WERI-Rb-1 (cell line): ENCODE data around the gene ULK1.

ENCODE experiments used
- DNase-seq: peaks from one replicate; pipeline ENCODE4 v3.0.0-alpha.2; 2020
- H3K27ac ChIP-seq: fragments of 250-450 bp; sonication (Bioruptor Pico); 2 replicates; pipeline ENCODE4 v1.5.1; 2020; ENCODE audit warnings: mild to moderate bottlenecking, moderate library complexity
- H3K27me3 ChIP-seq: fragments of 250-450 bp; sonication (Bioruptor Pico); 2 replicates; pipeline ENCODE4 v1.5.1; 2021; ENCODE audit warnings: mild to moderate bottlenecking, low read depth, moderate library complexity; ENCODE audit not compliant: insufficient read depth, severe bottlenecking
- H3K36me3 ChIP-seq: fragments of 250-450 bp; sonication (Bioruptor Pico); 2 replicates; pipeline ENCODE4 v1.5.1; 2020; ENCODE audit warnings: mild to moderate bottlenecking, moderate library complexity
- H3K4me3 ChIP-seq: 2 replicates; pipeline ENCODE4 v1.5.1; 2011; ENCODE audit warnings: low read depth, mild to moderate bottlenecking, control low read depth, low read length
- H3K9me3 ChIP-seq: fragments of 250-450 bp; sonication (Bioruptor Pico); 2 replicates; pipeline ENCODE4 v1.5.1; 2021; ENCODE audit warnings: mild to moderate bottlenecking, moderate library complexity; ENCODE audit not compliant: severe bottlenecking
- TF ChIP-seq, protein P1 (sequence below): IDR thresholded peaks from 2 replicates; pipeline ENCODE4 v1.5.1; 2011; ENCODE audit warnings: low read depth, mild to moderate bottlenecking, control low read depth, inconsistent platforms, low read length

ULK1 gene

DNA sequence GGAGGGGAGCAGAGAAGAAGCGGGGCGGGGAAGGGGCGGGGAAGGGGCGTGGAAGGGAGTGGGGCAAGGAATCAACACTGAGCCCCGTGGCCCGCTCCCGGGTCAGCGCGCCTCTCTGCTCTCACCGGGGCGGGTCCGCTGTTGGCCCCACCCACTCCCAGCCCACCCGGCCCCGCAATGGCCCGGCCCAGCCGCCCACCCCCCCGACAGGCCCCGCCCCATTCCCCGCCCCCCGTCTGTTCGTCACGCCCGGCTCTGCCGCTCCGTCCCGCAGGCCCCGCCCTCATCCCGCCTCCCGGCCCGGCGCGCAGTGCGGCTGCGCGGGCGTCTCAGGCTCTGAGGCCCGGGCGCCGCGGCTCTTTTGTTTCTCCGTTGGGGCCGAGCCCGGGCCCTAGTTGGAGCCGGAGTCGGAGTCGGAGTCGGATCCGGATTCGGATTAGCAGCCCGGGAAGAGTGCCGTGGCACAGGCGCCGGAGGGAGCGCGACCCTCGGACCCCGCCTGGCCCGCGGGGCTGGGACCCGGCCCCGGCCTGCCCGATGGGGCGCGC, at the start of gene ULK1:
TSS of gene ULK1 (plus strand) at position 310 of the 548 bp plus-strand sequence. CDS start 380 bp downstream, outside the sequence.
- DNase-seq, result peak; percentile 94
- peak within 1 kb of the TSS; percentile 54 for H3K4me3 ChIP-seq
- H3K27ac ChIP-seq, result peak within 1 kb of the TSS; percentile 93
- TF ChIP-seq, protein P1, sequence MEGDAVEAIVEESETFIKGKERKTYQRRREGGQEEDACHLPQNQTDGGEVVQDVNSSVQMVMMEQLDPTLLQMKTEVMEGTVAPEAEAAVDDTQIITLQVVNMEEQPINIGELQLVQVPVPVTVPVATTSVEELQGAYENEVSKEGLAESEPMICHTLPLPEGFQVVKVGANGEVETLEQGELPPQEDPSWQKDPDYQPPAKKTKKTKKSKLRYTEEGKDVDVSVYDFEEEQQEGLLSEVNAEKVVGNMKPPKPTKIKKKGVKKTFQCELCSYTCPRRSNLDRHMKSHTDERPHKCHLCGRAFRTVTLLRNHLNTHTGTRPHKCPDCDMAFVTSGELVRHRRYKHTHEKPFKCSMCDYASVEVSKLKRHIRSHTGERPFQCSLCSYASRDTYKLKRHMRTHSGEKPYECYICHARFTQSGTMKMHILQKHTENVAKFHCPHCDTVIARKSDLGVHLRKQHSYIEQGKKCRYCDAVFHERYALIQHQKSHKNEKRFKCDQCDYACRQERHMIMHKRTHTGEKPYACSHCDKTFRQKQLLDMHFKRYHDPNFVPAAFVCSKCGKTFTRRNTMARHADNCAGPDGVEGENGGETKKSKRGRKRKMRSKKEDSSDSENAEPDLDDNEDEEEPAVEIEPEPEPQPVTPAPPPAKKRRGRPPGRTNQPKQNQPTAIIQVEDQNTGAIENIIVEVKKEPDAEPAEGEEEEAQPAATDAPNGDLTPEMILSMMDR, result no peak
- H3K36me3 ChIP-seq, result peaks cover 17% of the 10 kb centered on the region
- H3K9me3 ChIP-seq, result no peaks in the 10 kb centered on the region
- no peaks in the 10 kb centered on the region for H3K27me3 ChIP-seq

DNA sequence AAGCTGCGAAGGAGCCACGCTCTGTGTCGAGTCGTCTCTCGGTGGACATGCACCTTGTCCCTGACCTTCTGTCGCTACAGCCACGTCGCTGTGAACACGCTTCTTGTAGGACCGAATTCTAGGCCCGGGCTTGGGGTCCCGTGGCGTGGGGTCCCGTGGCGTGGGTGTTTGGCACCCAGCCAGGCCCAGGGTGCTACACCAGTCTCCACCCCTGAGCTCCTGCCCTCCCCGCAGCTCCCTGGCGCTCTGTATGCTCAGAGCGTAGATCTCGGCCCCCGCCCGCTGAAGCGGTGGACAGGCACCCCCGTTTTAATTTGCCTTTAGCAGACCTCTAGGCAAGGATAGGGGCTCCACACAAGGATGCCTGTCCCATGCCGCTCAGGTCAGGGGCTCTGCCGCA, 49.8 kb upstream of the ULK1 start:
- no peak overlapping the region for H3K27ac ChIP-seq
- no peak overlapping the region for H3K4me3 ChIP-seq
- H3K27me3 ChIP-seq, result no peaks in the 10 kb centered on the region
- TF ChIP-seq, protein P1, result no peak
- peaks cover 3% of the 10 kb centered on the region for H3K36me3 ChIP-seq
- no peak for DNase-seq
- no peaks in the 10 kb centered on the region for H3K9me3 ChIP-seq

- TF ChIP-seq, protein P1, result no peak
- H3K36me3 ChIP-seq, result peaks cover 3% of the 10 kb centered on the region
- no peak for DNase-seq
These were observed 49.3 kb upstream of the ULK1 start for GRCh38 chr12:131845121-131845520.

GRCh38 chr12:131847456-131847855, 47.0 kb upstream of the ULK1 start:
- H3K4me3 ChIP-seq, result no peak overlapping the region
- no peaks in the 10 kb centered on the region for H3K9me3 ChIP-seq
- peaks cover 3% of the 10 kb centered on the region for H3K36me3 ChIP-seq
- H3K27ac ChIP-seq, result no peak overlapping the region
- no peaks in the 10 kb centered on the region for H3K27me3 ChIP-seq
- DNase-seq, result no peak
- TF ChIP-seq, protein P1, result no peak

More at GRCh38 chr12:131845121-131845520, 49.3 kb upstream of the ULK1 start:
- Histone ChIP-seq H3K9me3 (no peaks in the 10 kb centered on the region), H3K27me3 (no peaks in the 10 kb centered on the region), H3K27ac (no peak overlapping the region), H3K4me3 (no peak overlapping the region)

GRCh38 chr12:131848753-131849152, 45.7 kb upstream of the ULK1 start:
- H3K36me3 ChIP-seq, result peaks cover 3% of the 10 kb centered on the region
- no peak for DNase-seq

More at GRCh38 chr12:131848753-131849152, 45.7 kb upstream of the ULK1 start:
- H3K9me3 ChIP-seq, result no peaks in the 10 kb centered on the region
- no peaks in the 10 kb centered on the region for H3K27me3 ChIP-seq
- no peak overlapping the region for H3K4me3 ChIP-seq
- no peak overlapping the region for H3K27ac ChIP-seq
- TF ChIP-seq, protein P1, result no peak
